ENCODE results near the gene JPH4. TPM values are rescaled to one million over a fixed set of nuclear protein-coding genes. Genes with fewer than 3 reads are reported as not detected.

The JPH4 gene
- total RNA-seq, 1 donor from 2014 or later: 4.7 TPM

DNA sequence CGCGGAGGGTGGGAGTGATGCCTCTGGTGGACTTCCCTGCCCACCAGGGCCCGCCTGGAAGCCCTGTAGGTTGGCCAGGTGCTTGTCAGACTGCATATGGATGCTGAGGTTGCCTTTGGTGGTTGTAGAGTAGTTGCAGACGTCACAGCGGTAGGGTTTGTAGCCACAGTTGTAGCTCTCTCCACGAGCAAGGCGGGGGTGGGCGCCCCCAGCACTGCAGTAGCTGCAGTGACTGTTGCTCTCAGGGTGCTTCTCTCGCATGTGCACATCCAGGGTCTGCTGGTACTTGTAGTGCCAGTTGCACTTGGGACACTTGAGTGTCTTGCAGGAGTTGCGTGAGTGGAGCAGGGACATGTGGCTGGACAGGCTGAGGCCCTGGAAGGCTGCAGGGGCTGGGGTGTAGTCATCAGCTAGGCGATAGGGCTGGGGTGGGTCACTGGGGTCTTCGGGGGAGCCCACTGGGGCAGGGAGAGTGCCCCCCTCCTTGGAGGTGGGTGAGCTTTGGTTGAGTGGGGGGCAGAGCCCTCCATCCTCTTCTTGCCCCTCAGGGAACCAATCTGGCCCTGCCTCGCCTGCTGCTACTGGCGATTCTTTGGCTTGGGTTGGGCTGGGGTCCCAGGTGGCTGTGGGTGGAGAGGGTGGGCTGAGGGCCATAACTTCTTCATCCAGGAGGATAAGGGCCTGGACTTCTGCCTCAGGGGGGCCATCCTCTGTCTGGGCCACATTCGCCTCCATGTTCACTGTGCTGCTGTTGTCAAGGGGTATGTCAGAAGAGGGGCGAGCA lies 44.7 kb downstream of the JPH4 start:
- intact Hi-C loops (cut with DNase I): no loop called here
- Histone ChIP-seq H3K9me3 (no peaks in the 10 kb centered on the region), H3K27me3 (no peaks in the 10 kb centered on the region), H3K27ac (no peak overlapping the region), H3K36me3 (no peaks in the 10 kb centered on the region), H3K4me1 (no peaks in the 10 kb centered on the region), H3K4me3 (no peak overlapping the region)
- DNase-seq (ENCODE audit: low spot score in 2 of 2): no peak
- TF ChIP-seq, protein P1, sequence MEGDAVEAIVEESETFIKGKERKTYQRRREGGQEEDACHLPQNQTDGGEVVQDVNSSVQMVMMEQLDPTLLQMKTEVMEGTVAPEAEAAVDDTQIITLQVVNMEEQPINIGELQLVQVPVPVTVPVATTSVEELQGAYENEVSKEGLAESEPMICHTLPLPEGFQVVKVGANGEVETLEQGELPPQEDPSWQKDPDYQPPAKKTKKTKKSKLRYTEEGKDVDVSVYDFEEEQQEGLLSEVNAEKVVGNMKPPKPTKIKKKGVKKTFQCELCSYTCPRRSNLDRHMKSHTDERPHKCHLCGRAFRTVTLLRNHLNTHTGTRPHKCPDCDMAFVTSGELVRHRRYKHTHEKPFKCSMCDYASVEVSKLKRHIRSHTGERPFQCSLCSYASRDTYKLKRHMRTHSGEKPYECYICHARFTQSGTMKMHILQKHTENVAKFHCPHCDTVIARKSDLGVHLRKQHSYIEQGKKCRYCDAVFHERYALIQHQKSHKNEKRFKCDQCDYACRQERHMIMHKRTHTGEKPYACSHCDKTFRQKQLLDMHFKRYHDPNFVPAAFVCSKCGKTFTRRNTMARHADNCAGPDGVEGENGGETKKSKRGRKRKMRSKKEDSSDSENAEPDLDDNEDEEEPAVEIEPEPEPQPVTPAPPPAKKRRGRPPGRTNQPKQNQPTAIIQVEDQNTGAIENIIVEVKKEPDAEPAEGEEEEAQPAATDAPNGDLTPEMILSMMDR (IDR thresholded peaks at IDR 0.05): no peak

DNA sequence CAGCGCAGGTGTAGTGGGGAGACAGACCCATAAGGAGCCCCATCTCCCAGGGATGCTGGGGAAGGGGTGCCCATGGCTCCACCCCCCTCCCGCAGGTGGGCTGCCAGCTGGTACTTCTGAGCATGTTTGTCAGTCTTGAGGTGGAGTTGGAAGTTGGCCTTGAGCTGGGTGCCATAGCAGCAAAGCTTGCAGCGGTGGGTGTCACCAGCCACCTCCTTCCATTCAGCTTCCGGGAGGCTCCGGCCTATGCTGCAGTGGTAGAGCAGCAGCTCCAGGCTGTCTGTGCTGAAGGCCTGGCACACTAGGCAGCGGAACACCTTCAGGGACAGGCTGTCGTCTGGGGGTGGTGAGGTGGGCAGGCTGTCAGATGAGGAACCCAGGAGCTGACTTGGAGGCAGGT lies 45.9 kb downstream of the JPH4 start:
- Histone ChIP-seq H3K4me1 (no peaks in the 10 kb centered on the region), H3K4me3 (no peak overlapping the region), H3K27me3 (no peaks in the 10 kb centered on the region), H3K27ac (no peak overlapping the region), H3K9me3 (no peaks in the 10 kb centered on the region), H3K36me3 (no peaks in the 10 kb centered on the region)
- DNase-seq (ENCODE audit: low spot score in 2 of 2): no peak
- TF ChIP-seq, protein P1 (IDR thresholded peaks at IDR 0.05): no peak
- intact Hi-C loops (cut with DNase I): no loop called here

DNA sequence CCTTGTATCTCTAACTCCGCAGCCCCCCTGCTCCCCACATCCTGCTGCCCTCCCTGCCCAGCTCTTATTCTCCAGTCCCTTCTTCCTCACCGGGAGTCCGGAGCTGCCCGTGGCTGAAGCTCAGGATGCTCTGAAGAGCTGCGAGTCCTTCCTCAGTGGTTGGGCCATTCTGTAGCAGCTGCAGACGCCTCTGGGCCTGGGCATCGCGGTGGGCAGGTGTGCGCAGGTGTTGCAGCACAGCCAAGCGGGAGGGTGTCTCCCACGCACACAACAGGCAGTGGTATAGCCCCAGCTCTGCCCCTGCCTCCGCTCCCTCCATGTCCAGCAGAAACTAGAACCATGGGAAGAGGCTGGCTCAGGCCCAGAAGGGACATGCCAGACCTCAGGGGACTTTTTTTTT lies 47.2 kb downstream of the JPH4 start:
- Histone ChIP-seq H3K4me1 (no peaks in the 10 kb centered on the region), H3K4me3 (no peak overlapping the region), H3K27ac (no peak overlapping the region), H3K27me3 (no peaks in the 10 kb centered on the region), H3K9me3 (no peaks in the 10 kb centered on the region), H3K36me3 (no peaks in the 10 kb centered on the region)
- intact Hi-C loops (cut with DNase I): no loop called here
- TF ChIP-seq, protein P1 (IDR thresholded peaks at IDR 0.05): no peak
- DNase-seq (ENCODE audit: low spot score in 2 of 2): no peak

DNA sequence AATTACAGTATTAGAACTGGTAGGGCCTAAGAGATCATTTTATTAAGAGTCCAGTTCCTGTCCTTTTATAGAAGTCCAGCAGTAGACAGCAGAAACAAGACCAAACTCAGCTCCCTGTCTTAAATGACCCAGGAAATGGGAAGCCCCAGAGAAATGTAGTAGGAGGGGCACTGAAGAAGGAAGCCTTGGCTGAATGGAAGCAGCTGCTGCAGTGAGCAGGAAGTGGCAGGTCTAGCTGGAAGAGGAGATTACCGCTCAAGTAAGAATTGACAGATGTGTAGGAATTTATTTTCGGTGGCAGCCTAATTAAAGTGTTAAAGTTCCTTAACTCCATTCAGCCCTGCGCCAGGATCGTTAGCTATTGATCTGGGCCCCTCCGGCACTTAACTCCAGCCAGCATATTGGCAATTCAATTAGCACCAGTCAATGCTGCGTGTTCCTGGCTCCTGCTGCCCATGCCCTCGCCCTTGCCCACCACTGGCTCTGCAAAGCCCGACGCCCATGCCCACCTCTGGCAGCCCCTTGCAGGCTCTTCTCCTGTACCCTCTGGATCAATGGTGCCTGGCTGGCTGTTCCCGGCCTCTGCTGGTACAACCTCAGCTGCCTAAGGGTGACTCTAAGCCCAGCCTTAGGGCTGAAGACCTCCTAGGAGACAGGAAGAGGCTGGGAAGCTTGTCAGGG lies 48.1 kb downstream of the JPH4 start:
- Histone ChIP-seq H3K27me3 (no peaks in the 10 kb centered on the region), H3K9me3 (no peaks in the 10 kb centered on the region), H3K4me3 (no peak overlapping the region), H3K27ac (no peak overlapping the region), H3K36me3 (peaks cover 0 to 2% of the 10 kb centered on the region in 2 donors), H3K4me1 (no peaks in the 10 kb centered on the region)
- TF ChIP-seq, protein P1 (IDR thresholded peaks at IDR 0.05): no peak
- intact Hi-C loops (cut with DNase I): no loop called here
- no peak for DNase-seq (ENCODE audit: low spot score in 2 of 2)

DNA sequence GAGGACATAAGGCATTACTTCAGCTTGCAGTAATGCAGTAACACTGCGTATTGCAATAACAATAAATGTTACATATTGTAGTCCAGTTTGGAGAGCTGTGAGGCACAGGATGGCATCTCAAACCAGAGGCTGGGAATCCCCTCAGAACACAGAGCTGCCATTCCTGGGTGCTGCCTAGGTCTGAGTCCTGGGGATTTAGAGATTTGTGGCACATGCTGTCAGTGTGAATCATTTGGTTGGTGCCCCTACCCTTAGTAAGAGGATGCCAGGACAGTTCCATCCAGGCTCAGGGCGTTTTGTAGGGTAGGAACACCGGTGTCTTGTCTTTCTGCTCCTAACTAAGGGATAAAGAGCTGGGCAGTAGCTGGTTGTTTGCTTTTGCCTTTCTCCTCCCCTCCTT lies 49.6 kb downstream of the JPH4 start:
- Histone ChIP-seq H3K4me1 (no peaks in the 10 kb centered on the region), H3K9me3 (no peaks in the 10 kb centered on the region), H3K36me3 (peaks cover 0 to 3% of the 10 kb centered on the region in 2 donors), H3K27me3 (no peaks in the 10 kb centered on the region), H3K4me3 (no peak overlapping the region), H3K27ac (no peak overlapping the region)
- DNase-seq (ENCODE audit: low spot score in 2 of 2): no peak
- TF ChIP-seq, protein P1 (IDR thresholded peaks at IDR 0.05): no peak
- intact Hi-C loops (cut with DNase I): no loop called here
